WTC11 (cell line): Measurements from ENCODE around the gene ISG20L2. TPM values are rescaled to one million over a fixed set of nuclear protein-coding genes. Genes with fewer than 3 reads are reported as not detected.
A peak's percentile ranks its signal among the peaks of the same experiment; 100 is the strongest.

ENCODE experiments used
- CREB1 ChIP-seq: sonication (generic); formaldehyde crosslinking; IDR thresholded peaks from 2 replicates; pipeline ENCODE4 v1.8.0; 2023; ENCODE audit warnings: mild to moderate bottlenecking, missing genetic modification reagents
- ESRRA ChIP-seq: sonication (generic); formaldehyde crosslinking; IDR thresholded peaks from 2 replicates; pipeline ENCODE4 v1.8.1; 2022; ENCODE audit warnings: mild to moderate bottlenecking, missing genetic modification reagents, borderline replicate concordance
- ETV6 ChIP-seq: sonication (generic); formaldehyde crosslinking; IDR thresholded peaks from 2 replicates; pipeline ENCODE4 v1.8.1; 2022; ENCODE audit warnings: mild to moderate bottlenecking, missing genetic modification reagents
- GABPB1 ChIP-seq: sonication (generic); formaldehyde crosslinking; IDR thresholded peaks from 2 replicates; pipeline ENCODE4 v1.8.1; 2023; ENCODE audit warnings: mild to moderate bottlenecking, missing genetic modification reagents
- NFATC4 ChIP-seq: fragments of 250-450 bp; sonication (Bioruptor Pico); IDR thresholded peaks from 2 replicates; pipeline ENCODE4 v1.9.0; 2021; ENCODE audit warnings: mild to moderate bottlenecking
- NR2C2 ChIP-seq: sonication (generic); formaldehyde crosslinking; IDR thresholded peaks from 2 replicates; pipeline ENCODE4 v1.8.0; 2022; ENCODE audit warnings: mild to moderate bottlenecking, missing genetic modification reagents
- PRRX2 ChIP-seq: fragments of 250-450 bp; sonication (Bioruptor Pico); IDR thresholded peaks from 2 replicates; pipeline ENCODE4 v1.8.0; 2021; ENCODE audit warnings: mild to moderate bottlenecking
- SMAD3 ChIP-seq: sonication (generic); formaldehyde crosslinking; IDR thresholded peaks from 2 replicates; pipeline ENCODE4 v1.8.0; 2022; ENCODE audit warnings: missing genetic modification reagents, mild to moderate bottlenecking, borderline replicate concordance
- ZNF232 ChIP-seq: sonication (generic); formaldehyde crosslinking; IDR thresholded peaks from 2 replicates; pipeline ENCODE4 v1.8.0; 2022; ENCODE audit warnings: mild to moderate bottlenecking, missing genetic modification reagents
- ZNF416 ChIP-seq: fragments of 250-450 bp; sonication (Bioruptor Pico); IDR thresholded peaks from 2 replicates; pipeline ENCODE4 v1.9.0; 2021; ENCODE audit warnings: mild to moderate bottlenecking, inconsistent platforms
- ZNF671 ChIP-seq: fragments of 250-450 bp; sonication (Bioruptor Pico); IDR thresholded peaks from 2 replicates; pipeline ENCODE4 v1.8.0; 2021; ENCODE audit warnings: mild to moderate bottlenecking
- total RNA-seq: library from RNA; stranded (reverse); gene quantifications from 3 replicates; pipeline ENCODE4 v1.2.3, GENCODE V29; 2021
- TF ChIP-seq, protein P1 (sequence below): sonication (generic); formaldehyde crosslinking; IDR thresholded peaks from 2 replicates; pipeline ENCODE4 v1.8.0; 2023; ENCODE audit warnings: mild to moderate bottlenecking, missing genetic modification reagents
- TF ChIP-seq, protein P2 (sequence below): sonication (generic); formaldehyde crosslinking; IDR thresholded peaks from 2 replicates; pipeline ENCODE4 v1.8.1; 2022; ENCODE audit warnings: missing genetic modification reagents, borderline replicate concordance
- TF ChIP-seq, protein P3 (sequence below): fragments of 200-600 bp; IDR thresholded peaks from 2 replicates; pipeline ENCODE4 v1.8.0; 2022; ENCODE audit warnings: antibody characterized with exemption
- TF ChIP-seq, protein P4 (sequence below): sonication (generic); formaldehyde crosslinking; IDR thresholded peaks from 2 replicates; pipeline ENCODE4 v1.8.1; 2023; ENCODE audit warnings: mild to moderate bottlenecking, moderate library complexity, missing genetic modification reagents
- TF ChIP-seq, protein P5 (sequence below): fragments of 250-450 bp; sonication (Bioruptor Pico); IDR thresholded peaks from 2 replicates; pipeline ENCODE4 v1.9.0; 2021; ENCODE audit warnings: mild to moderate bottlenecking, borderline replicate concordance
- TF ChIP-seq, protein P6 (sequence below): sonication (generic); formaldehyde crosslinking; IDR thresholded peaks from 2 replicates; pipeline ENCODE4 v1.8.0; 2022; ENCODE audit warnings: mild to moderate bottlenecking, missing genetic modification reagents
- TF ChIP-seq, protein P7 (sequence below): sonication (generic); formaldehyde crosslinking; IDR thresholded peaks from 2 replicates; pipeline ENCODE4 v1.8.0; 2022; ENCODE audit warnings: mild to moderate bottlenecking, missing genetic modification reagents
- TF ChIP-seq, protein P8 (sequence below): sonication (generic); formaldehyde crosslinking; IDR thresholded peaks from 2 replicates; pipeline ENCODE4 v1.8.0; 2023; ENCODE audit warnings: missing genetic modification reagents
- TF ChIP-seq, protein P9 (sequence below): fragments of 250-450 bp; sonication (Bioruptor Pico); IDR thresholded peaks from 2 replicates; pipeline ENCODE4 v1.9.0; 2021; ENCODE audit warnings: mild to moderate bottlenecking
- TF ChIP-seq, protein P10 (sequence below): sonication (generic); formaldehyde crosslinking; IDR thresholded peaks from 2 replicates; pipeline ENCODE4 v1.8.1; 2023; ENCODE audit warnings: mild to moderate bottlenecking, missing genetic modification reagents, moderate library complexity

The ISG20L2 gene
- total RNA-seq, 1 experiment from 2014 or later, result 43.8 TPM

DNA sequence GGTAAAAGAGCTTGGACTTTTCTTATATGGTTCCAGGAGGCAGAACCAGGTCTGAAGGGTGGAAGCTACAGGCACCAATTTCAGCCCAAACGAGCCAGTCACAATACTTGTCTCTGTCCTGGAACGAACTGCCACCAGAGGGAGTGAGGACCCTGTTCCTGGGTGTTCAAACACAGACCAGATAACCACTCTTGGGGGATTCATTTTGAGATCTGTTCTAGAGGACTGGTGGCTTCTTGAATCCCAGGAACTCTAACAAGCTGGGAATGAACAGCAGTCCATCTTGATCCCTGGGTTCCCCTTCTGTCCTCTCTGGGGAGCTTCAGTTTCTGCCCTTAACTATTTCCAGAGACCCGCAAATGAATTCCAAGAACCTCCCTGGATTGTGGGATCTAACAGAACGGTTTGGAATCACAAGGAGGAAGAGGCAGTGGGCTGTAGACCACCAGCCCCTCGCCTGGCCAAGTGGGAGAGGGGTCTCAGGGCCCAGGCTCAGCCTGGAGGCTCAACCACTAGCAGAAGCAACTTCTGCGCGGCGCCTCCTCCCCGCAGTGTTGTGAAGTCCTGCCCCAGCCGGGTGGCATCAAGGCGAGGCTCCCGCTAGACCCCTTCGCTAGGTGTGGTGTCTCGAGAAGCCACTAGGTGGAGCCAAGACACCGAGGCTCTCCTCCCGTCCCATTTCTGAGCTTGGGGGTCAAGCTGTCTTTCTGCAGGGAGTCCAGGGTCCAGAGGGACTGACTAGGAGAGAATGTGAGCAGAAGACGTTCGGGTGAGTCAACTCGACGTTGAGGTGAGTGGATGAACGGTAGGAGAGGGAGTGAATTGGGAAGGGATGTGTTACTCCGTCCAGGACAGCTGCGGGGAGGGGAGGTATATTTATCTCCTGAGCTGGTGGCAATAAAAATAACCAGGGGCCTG, 39.3 kb downstream of the ISG20L2 start (continued):
- TF ChIP-seq, protein P1, sequence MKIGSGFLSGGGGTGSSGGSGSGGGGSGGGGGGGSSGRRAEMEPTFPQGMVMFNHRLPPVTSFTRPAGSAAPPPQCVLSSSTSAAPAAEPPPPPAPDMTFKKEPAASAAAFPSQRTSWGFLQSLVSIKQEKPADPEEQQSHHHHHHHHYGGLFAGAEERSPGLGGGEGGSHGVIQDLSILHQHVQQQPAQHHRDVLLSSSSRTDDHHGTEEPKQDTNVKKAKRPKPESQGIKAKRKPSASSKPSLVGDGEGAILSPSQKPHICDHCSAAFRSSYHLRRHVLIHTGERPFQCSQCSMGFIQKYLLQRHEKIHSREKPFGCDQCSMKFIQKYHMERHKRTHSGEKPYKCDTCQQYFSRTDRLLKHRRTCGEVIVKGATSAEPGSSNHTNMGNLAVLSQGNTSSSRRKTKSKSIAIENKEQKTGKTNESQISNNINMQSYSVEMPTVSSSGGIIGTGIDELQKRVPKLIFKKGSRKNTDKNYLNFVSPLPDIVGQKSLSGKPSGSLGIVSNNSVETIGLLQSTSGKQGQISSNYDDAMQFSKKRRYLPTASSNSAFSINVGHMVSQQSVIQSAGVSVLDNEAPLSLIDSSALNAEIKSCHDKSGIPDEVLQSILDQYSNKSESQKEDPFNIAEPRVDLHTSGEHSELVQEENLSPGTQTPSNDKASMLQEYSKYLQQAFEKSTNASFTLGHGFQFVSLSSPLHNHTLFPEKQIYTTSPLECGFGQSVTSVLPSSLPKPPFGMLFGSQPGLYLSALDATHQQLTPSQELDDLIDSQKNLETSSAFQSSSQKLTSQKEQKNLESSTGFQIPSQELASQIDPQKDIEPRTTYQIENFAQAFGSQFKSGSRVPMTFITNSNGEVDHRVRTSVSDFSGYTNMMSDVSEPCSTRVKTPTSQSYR (CRISPR knock-in tag), result no peak
- TF ChIP-seq, protein P2, sequence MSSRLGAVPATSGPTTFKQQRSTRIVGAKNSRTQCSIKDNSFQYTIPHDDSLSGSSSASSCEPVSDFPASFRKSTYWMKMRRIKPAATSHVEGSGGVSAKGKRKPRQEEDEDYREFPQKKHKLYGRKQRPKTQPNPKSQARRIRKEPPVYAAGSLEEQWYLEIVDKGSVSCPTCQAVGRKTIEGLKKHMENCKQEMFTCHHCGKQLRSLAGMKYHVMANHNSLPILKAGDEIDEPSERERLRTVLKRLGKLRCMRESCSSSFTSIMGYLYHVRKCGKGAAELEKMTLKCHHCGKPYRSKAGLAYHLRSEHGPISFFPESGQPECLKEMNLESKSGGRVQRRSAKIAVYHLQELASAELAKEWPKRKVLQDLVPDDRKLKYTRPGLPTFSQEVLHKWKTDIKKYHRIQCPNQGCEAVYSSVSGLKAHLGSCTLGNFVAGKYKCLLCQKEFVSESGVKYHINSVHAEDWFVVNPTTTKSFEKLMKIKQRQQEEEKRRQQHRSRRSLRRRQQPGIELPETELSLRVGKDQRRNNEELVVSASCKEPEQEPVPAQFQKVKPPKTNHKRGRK (CRISPR knock-in tag), result no peak
- TF ChIP-seq ZNF416 (CRISPR knock-in tag) (no peak), NR2C2 (CRISPR knock-in tag) (no peak), CREB1 (no peak), PRRX2 (CRISPR knock-in tag) (no peak), ZNF671 (no peak), ZNF232 (no peak), ESRRA (CRISPR knock-in tag) (no peak), SMAD3 (CRISPR knock-in tag) (no peak), GABPB1 (no peak), NFATC4 (no peak), ETV6 (CRISPR knock-in tag) (0 out of 2 replicates have a peak, but pooled peaks have one; percentile 47)
- TF ChIP-seq, protein P3, sequence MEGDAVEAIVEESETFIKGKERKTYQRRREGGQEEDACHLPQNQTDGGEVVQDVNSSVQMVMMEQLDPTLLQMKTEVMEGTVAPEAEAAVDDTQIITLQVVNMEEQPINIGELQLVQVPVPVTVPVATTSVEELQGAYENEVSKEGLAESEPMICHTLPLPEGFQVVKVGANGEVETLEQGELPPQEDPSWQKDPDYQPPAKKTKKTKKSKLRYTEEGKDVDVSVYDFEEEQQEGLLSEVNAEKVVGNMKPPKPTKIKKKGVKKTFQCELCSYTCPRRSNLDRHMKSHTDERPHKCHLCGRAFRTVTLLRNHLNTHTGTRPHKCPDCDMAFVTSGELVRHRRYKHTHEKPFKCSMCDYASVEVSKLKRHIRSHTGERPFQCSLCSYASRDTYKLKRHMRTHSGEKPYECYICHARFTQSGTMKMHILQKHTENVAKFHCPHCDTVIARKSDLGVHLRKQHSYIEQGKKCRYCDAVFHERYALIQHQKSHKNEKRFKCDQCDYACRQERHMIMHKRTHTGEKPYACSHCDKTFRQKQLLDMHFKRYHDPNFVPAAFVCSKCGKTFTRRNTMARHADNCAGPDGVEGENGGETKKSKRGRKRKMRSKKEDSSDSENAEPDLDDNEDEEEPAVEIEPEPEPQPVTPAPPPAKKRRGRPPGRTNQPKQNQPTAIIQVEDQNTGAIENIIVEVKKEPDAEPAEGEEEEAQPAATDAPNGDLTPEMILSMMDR, result peak; percentile 87
- TF ChIP-seq, protein P4, sequence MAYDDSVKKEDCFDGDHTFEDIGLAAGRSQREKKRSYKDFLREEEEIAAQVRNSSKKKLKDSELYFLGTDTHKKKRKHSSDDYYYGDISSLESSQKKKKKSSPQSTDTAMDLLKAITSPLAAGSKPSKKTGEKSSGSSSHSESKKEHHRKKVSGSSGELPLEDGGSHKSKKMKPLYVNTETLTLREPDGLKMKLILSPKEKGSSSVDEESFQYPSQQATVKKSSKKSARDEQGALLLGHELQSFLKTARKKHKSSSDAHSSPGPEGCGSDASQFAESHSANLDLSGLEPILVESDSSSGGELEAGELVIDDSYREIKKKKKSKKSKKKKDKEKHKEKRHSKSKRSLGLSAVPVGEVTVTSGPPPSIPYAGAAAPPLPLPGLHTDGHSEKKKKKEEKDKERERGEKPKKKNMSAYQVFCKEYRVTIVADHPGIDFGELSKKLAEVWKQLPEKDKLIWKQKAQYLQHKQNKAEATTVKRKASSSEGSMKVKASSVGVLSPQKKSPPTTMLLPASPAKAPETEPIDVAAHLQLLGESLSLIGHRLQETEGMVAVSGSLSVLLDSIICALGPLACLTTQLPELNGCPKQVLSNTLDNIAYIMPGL, result peak; percentile 70; the same call in 1 of the 2 replicates
- TF ChIP-seq, protein P5, sequence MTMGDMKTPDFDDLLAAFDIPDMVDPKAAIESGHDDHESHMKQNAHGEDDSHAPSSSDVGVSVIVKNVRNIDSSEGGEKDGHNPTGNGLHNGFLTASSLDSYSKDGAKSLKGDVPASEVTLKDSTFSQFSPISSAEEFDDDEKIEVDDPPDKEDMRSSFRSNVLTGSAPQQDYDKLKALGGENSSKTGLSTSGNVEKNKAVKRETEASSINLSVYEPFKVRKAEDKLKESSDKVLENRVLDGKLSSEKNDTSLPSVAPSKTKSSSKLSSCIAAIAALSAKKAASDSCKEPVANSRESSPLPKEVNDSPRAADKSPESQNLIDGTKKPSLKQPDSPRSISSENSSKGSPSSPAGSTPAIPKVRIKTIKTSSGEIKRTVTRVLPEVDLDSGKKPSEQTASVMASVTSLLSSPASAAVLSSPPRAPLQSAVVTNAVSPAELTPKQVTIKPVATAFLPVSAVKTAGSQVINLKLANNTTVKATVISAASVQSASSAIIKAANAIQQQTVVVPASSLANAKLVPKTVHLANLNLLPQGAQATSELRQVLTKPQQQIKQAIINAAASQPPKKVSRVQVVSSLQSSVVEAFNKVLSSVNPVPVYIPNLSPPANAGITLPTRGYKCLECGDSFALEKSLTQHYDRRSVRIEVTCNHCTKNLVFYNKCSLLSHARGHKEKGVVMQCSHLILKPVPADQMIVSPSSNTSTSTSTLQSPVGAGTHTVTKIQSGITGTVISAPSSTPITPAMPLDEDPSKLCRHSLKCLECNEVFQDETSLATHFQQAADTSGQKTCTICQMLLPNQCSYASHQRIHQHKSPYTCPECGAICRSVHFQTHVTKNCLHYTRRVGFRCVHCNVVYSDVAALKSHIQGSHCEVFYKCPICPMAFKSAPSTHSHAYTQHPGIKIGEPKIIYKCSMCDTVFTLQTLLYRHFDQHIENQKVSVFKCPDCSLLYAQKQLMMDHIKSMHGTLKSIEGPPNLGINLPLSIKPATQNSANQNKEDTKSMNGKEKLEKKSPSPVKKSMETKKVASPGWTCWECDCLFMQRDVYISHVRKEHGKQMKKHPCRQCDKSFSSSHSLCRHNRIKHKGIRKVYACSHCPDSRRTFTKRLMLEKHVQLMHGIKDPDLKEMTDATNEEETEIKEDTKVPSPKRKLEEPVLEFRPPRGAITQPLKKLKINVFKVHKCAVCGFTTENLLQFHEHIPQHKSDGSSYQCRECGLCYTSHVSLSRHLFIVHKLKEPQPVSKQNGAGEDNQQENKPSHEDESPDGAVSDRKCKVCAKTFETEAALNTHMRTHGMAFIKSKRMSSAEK (CRISPR knock-in tag), result no peak
- TF ChIP-seq, protein P6, sequence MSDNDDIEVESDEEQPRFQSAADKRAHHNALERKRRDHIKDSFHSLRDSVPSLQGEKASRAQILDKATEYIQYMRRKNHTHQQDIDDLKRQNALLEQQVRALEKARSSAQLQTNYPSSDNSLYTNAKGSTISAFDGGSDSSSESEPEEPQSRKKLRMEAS (CRISPR knock-in tag), result peak; percentile 63
- TF ChIP-seq, protein P7, sequence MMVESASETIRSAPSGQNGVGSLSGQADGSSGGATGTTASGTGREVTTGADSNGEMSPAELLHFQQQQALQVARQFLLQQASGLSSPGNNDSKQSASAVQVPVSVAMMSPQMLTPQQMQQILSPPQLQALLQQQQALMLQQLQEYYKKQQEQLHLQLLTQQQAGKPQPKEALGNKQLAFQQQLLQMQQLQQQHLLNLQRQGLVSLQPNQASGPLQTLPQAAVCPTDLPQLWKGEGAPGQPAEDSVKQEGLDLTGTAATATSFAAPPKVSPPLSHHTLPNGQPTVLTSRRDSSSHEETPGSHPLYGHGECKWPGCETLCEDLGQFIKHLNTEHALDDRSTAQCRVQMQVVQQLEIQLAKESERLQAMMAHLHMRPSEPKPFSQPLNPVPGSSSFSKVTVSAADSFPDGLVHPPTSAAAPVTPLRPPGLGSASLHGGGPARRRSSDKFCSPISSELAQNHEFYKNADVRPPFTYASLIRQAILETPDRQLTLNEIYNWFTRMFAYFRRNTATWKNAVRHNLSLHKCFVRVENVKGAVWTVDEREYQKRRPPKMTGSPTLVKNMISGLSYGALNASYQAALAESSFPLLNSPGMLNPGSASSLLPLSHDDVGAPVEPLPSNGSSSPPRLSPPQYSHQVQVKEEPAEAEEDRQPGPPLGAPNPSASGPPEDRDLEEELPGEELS (CRISPR knock-in tag), result no peak
- TF ChIP-seq, protein P8, sequence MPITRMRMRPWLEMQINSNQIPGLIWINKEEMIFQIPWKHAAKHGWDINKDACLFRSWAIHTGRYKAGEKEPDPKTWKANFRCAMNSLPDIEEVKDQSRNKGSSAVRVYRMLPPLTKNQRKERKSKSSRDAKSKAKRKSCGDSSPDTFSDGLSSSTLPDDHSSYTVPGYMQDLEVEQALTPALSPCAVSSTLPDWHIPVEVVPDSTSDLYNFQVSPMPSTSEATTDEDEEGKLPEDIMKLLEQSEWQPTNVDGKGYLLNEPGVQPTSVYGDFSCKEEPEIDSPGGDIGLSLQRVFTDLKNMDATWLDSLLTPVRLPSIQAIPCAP (CRISPR knock-in tag), result no peak
- TF ChIP-seq, protein P9, sequence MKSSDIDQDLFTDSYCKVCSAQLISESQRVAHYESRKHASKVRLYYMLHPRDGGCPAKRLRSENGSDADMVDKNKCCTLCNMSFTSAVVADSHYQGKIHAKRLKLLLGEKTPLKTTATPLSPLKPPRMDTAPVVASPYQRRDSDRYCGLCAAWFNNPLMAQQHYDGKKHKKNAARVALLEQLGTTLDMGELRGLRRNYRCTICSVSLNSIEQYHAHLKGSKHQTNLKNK (CRISPR knock-in tag), result no peak
- TF ChIP-seq, protein P10, sequence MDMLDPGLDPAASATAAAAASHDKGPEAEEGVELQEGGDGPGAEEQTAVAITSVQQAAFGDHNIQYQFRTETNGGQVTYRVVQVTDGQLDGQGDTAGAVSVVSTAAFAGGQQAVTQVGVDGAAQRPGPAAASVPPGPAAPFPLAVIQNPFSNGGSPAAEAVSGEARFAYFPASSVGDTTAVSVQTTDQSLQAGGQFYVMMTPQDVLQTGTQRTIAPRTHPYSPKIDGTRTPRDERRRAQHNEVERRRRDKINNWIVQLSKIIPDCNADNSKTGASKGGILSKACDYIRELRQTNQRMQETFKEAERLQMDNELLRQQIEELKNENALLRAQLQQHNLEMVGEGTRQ (CRISPR knock-in tag), result no peak
